Activated CD8-positive, alpha-beta memory T cell treated with anti-CD3 and anti-CD28 coated beads for 48 hours (primary cell): ENCODE measurements around the gene NUCKS1.

Experiments
- DNase-seq, 3 experiments: peaks; one replicate each; pipeline ENCODE4 v3.0.0-alpha.2; 2020; ENCODE audit warnings: low read depth in 2 of 3, low spot score in 2 of 3

NUCKS1 gene

GRCh38 chr1:205701891-205702290 lies 48.1 kb downstream of the NUCKS1 start:
- DNase-seq = no peak

GRCh38 chr1:205701420-205701819 lies 48.6 kb downstream of the NUCKS1 start:
- no peak for DNase-seq

DNA sequence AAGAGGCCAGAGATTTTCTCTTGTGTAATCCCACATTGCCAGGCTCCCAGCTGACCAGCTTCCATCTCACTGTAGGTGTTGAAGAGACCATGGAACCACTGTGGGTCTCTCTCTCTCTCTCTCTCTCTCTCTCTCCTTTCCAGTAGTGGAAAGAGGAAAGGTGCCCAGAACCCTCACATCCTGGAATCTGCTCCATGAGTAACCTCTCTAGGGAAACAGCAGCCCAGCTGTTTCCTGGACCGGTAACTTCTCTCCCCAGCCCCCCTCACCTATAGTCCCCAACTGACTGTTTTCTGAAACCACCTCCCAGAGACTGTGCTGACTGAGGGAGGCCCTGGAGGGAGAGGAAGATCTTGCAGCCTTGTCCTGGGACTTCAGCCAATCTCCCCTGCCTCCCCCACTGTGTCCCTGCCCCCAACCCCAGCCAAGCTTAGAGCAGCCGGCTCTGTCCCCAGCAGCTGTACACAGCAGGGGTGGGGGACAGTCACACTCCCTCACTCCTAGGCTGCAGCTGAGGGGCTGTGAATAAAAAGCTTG lies 49.0 kb downstream of the NUCKS1 start:
- no peak for DNase-seq

GRCh38 chr1:205699416-205699815 lies 50.6 kb downstream of the NUCKS1 start:
- no peak for DNase-seq

DNA sequence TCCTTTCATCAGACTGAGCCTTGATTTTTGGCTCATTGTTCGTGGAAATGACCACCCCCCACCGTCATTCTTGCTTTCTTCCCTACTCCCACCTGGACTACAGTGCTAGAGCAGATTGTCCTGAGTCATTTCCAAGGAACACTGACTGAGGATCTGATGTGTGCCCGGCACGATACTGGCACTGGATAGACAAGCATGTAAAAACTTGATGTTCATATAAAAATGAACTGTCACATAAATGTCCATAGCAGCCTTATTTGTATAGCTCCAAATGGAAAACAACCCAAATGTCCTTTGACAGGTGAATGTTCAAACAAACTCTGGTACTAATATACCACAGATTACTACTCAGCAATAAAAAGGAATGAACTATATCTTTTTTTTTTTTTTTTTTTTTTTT lies 51.1 kb downstream of the NUCKS1 start:
- DNase-seq = no peak

- no peak for DNase-seq
Measured at GRCh38 chr1:205693421-205693991, 56.5 kb downstream of the NUCKS1 start.

DNA sequence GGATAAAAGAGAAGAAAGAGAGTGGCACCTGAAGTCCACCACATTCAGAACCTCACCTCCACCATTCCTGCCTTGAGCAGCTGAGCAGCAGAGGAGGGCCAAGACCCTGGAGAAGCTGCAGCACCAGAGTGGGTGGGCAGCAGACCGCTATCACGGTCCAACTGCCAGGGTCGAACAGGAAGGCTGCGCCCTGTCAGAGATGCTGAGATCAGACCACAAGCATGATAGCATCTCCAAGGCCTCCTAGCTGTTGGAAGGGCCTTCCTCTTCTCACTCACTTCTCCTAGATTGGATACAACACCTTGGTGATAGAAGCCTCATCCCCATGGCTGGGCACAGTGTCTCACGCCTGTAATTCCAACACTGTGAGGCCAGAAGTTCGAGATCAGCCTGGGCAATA lies 57.6 kb downstream of the NUCKS1 start:
- DNase-seq = no peak

DNA sequence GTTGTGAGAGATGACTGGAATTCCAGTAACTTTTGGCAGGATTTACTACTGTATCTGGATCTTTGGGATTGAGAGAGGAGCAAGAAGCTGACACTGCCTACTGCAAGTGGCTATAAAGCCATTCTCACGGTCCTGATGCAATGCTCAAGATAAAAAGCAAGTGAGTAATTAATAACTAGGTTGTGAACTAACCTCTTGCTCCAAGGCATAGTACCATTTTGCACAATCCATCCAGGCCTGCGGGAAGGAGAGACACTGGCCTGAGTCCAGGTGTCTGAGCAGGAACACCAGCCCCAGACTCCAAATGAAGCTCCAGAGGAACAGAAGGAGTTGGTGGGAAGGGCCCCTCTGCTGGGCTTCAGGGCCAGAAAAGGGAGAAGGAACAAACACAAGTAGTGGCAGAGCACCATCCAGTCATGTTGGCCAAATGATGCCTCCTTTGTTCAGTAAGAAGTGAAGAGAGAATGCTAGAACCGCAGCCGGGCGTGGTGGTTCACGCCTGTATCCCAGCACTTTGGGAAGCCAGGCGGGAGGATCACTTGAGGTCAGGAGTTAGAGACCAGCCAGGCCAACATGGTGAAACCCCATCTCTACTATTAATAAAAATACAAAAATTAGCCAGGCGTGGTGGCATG lies 59.7 kb downstream of the NUCKS1 start:
- DNase-seq = no peak

DNA sequence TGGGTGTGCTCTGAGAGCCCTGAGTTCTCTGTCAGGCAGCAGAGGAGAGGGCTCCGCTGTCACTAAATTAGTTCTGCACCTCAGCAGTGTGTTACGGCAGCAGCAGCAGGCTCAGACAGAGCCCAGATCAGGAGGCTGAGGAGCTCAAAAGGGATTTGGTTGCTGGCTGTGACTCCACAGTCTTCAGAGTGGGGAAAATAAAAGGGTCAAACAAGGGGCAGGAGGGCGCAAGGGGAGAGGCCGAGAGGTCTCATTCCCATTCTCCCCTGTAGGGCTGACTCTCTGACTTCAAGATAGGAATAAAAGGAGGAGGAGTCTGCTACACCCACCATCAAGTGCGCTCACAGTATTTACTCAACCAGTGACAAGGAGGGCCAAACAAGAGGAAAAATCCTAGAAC lies 60.5 kb downstream of the NUCKS1 start:
- no peak for DNase-seq

- DNase-seq = no peak
Measured at GRCh38 chr1:205688171-205689080, 61.6 kb downstream of the NUCKS1 start.

DNA sequence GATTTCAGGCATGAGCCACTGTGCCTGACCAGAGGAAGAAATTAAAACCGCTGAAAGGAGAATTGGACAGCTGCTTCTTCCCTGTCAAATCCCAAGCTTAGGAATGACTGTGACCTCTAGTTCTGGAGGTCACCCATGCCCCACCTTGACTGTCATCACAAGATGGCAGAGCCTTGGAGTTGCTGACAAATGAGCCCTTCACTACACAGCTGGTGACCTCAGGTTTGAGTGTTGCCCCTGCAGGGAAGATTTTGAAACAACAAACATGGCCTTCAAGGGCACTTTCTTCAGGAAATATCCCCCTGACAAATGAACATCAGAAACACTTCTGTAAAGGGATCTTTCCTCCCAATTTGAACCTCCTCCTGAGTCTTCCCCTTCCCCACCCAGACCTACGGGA lies 62.7 kb downstream of the NUCKS1 start:
- DNase-seq = no peak

GRCh38 chr1:205681364-205681763 lies 68.6 kb downstream of the NUCKS1 start:
- DNase-seq = no peak

- no peak for DNase-seq
Measured at GRCh38 chr1:205680073-205680851, 69.7 kb downstream of the NUCKS1 start, which contains the start of gene SLC45A3. Gene SLC45A3, minus strand, starts transcription at chr1:205680509. Its CDS starts 15,853 bp downstream, at chr1:205664656.

GRCh38 chr1:205678286-205679111 lies 71.5 kb downstream of the NUCKS1 start:
- DNase-seq = no peak

DNA sequence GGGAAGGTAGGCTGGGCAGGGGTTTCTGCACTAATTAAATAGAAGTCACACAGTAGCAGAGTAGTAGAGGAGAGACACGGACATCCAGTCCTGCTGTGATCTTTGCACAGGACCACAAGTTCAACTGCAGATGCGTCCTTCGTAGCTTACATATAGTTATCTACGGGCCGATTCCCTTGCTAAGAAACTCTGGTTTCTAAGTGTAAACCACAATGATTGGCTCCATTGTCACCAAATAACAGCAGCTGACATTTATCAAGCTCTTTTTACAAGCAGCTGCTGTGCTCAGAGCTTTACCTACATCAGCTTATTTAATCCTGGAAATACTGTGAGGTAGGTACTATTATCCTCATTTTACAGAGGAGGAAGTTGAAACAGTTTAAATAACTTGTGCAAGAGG lies 72.8 kb downstream of the NUCKS1 start:
- no peak for DNase-seq

GRCh38 chr1:205676597-205676996 lies 73.4 kb downstream of the NUCKS1 start:
- no peak for DNase-seq

DNA sequence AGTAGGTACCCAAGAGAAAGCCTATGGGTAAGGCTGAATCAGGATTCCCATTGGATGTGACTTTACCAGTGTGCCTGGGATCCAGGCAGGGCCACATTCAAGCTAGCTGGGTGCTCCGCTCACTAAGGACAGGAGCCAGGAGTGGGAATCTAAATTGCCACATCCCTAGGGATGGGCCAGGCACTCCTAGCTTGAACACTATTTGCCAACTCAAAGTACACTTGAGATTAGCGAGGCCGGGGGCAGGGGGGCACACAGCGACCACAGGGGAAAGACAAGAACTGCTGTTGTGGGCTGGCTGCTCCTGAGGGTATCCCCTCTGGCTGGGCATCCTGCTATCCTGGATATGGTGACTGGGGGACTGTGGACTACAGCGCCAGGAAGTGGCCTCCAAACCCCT lies 74.0 kb downstream of the NUCKS1 start:
- DNase-seq = no peak

DNA sequence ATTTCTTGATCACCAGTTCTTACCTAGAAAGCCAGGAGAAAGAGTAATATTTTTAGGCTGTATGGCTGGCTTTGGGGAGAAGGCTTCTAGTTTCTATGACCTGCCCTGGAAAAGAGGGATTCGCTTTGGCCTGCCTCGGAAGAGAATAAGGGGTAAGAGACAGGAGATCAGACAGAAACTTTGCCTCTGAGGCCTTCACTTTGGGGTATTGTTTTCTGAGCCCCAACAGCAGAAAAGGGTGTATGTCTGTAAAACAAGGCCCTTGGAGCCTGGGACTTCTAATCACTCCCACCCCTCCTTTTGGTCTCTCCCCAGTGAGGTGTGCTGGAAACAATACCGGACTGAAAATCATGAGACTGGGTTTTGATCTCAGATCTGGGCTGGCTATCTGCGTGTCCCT lies 74.7 kb downstream of the NUCKS1 start:
- no peak for DNase-seq

DNA sequence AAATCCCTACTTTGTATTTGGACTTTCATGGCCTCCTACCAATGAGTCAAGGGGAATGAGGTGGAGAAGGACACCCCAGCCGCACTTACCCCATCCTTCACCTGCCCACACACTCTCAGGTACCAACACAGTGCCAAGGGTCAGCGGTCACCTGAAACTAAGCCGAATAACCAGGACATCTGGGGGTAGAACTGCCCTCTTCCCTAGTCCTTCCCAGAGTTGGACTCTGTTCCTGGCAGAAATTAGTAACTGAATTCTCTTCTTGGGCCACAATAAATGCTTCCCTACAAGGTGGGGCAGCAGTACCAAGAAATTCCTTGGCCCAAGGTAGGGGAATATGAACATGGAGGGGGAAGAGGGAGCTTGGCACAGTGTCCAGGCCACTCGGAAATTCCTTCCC lies 77.0 kb downstream of the NUCKS1 start:
- no peak for DNase-seq

DNA sequence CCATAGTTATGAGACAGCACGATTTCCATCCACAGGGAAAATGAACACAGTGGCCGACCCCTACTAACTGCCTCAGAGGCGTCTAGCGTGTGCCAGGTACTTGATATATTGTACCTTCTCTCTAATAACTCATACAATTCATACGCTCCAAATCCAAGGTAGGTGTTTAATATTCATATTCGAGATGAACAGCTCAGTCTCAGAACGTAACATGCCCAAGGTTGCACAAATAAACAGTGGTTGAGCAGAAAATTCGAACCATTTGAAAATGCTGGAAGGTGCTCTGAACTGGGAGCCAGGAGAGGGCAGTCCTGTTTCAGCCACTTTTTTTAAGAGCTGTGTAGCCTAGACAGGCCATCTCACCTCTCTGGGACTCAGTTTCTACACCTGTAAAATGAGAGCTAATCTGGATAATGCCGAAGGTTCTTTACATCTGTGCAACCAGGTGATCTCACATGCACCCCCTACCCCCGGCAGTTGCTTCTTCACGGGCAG lies 77.5 kb downstream of the NUCKS1 start:
- no peak for DNase-seq
